CMK (cell line): ENCODE measurements around the gene KLHL13.
"Not testable (repeated sequence)": the region's sequence is repeated elsewhere in the genome, so short reads cannot be mapped to it uniquely, and the experiment has no call there.

Experiments
- DNase-seq: peaks from one replicate; pipeline ENCODE4 v3.0.0-alpha.2; 2010; ENCODE audit warnings: low read depth

Gene KLHL13

DNA sequence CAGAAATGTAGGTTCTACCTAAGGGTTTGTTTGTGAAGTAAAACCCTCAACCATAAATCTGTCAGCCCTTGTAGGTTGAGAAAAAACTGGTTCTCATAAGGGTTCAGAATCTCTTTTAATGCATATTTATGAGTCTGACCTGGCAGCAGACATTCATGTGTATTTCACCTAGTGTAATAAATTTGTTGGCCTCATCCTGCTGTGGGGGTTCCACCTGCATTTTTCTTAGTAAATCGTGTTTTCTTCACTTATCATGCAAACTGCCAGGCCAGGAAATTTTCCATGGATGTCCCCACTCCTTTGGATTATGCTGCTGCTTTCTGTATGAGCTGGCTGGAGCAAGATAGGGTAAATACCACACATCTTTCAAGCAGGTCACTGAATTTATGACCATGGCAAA lies 42.4 kb downstream of the KLHL13 start:
- DNase-seq: no peak

DNA sequence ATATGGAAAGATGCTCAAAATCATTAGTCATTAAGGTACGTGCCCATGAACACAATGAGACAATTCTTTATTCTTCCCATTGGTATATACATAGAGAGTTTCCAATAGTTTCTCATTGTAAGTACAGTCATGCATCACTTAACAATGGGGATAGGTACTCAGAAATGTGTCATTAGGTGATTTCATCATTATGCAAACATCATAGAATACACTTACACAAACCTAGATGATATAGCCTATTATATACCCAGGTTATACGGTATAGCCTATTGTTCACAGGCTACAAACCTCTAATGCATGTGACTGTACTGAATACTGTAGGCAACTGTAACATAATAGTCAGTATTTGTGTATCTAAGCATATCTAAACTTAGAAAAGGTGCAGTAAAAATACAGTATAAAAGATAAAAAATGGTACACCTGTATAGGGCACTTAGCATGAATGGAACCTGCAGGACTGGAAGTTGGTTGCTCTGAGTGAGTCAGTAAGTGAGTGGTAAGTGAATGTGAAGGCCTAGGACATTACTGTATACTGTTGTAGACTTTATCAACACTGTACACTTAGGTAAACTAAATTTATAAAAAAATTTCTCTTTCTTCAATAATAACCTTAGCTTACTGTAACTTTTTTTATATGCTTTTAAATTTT lies 49.6 kb downstream of the KLHL13 start:
- DNase-seq: no peak

DNA sequence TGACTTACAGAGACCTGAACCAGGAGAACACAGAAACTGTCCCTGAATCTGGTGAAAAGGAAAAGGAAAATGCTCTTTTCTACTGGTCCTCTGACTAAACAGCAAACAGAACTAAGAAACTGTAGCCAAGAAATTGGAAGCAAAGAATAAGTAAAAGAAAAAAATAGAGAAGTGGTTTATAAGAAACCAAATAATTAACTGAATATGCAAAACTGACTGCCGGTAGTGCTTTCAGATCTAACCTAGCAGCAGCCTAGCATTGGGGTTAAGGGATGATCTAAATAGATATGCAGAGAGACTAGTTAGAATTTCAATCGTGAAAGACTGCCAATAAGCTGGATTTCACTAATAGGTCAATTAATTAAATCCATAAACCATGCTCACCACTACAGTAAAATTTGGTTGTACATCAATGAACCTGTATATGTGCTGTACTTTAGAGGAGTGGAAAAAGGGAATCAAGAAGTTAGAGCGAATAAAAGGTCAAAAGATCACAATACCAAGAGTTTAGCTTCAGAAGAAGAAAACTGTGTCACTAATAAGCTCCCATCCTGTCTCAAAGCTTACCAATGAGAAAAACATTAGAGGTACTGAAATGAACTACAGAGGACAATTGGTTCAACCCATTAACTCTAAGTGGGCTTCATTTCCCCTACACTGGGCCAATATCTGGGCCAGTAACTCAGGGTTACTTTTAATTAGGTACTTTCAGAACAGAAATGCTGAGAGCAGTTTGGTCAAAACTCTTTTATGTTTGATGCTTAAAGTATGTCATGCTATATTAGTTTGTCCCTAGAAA lies 53.6 kb downstream of the KLHL13 start:
- no peak for DNase-seq

DNA sequence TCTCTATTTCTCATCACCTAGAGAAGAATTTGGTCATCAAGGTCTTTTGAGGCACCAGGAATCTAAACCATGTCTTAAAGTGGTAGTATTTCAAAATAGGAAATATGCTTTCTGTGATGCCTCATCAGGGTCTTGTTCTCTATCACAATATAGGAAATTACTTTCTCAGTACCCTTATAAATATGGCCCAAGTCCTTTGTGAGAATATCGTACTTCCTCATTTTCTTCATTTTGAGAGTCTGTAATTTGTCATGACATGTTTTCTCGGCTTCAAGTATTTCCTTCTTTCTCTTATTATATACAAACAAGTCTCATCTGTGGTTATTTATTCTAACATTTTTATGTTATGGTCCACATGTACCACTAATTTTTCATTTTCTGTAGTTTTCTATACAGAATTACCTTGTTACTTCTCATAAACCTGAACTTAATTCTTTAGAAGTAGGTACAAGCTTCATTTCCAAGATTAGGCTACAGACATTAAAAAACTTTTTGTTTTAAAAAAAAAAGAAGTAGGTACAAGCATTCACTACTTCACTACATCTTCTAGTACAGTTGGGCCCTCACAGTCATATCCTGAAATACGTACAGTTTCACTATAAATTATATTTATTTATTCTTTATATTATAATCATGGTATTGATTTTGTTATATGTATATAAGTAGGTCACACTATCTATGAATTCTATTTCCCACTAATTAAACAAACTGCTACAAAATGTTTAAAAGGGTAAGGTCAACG lies 54.4 kb downstream of the KLHL13 start:
- DNase-seq: no peak

DNA sequence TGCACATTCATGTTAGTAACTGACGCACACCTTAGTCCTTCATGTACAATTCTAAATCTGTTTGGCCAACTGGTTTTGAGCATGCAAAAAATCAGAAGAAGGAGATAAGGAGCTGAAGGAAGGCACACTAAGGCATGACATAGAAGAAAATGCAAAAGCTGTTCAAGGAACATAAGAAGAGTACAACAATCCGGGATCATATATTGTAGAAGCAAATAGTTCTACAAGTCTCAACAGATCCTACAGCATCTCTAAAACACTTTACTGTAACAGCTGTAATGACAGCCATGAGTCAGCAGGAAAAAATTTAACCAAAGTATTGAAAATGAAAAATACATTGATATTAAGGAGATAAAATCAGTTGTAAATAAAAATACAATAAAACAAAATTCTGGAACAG lies 57.7 kb downstream of the KLHL13 start:
- DNase-seq: no peak

DNA sequence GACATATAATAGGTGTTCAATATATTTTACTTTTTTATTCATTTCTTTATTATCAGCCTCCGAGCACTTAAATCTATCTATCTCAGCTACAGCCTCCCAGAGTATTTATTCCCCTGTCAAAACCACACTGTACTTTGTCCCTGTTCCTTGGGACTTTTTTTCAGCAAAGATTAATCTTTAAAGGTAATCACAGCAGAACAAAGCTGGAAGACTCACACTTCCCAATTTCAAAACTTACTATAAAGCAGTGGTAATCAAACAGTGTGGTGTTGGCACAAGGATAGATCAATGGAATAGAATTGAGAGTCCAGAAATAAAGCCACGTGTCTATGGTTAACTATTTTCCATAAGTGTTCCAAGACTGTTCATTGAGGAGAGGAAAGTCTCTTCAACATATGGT lies 59.7 kb downstream of the KLHL13 start:
- DNase-seq: no peak

DNA sequence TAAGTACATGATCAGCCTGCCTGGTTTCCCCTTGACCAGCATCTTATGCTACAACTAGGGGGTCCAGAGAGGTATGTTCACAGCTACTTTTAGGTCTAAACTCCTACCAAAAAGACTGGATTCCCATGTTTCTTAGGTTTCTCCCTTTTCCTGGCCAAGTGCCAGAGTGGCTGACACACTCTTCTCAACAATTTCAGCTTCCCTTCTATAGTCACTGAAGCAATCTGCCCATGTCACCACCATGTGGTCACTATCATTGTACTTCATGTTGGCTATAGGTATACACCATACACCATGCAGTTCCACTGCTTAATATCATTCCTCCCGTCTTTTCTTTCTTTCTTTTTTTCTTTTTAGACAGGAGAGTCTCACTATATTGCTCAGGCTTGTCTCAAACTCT lies 66.9 kb downstream of the KLHL13 start:
- no peak for DNase-seq

DNA sequence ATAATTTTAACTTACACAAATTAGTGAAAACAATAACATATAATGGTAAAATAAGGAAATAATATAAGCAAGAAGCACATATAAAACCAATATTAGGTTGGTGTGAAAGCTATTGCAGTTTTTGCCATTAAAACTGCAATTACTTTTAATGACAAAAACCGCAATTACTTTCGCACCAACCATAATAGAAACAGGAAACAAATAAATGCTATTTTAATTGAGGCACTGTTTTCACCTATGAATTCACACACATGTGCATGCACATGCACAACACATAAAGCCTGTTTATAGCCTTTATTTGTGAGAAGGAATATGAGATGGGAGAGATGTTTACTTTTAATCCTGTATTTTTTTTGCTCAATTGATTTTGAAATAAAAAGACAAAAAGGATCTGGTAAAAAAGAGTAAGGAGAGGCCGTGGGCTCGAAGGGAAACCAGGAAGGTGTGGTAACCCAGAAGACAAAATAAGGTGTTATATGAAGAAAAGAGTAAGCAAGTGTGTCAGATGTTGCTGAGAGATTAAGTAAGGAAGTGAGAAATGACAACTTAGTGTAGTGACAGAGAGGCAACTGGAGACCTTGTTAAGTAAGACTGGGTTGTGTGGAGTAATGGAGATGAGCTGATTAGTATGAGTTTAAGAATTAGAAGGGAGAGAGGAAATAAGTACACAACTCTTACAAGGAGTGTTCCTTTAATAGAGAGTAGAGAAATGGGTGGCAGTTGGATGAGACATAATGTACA lies 69.0 kb downstream of the KLHL13 start:
- DNase-seq: no peak

DNA sequence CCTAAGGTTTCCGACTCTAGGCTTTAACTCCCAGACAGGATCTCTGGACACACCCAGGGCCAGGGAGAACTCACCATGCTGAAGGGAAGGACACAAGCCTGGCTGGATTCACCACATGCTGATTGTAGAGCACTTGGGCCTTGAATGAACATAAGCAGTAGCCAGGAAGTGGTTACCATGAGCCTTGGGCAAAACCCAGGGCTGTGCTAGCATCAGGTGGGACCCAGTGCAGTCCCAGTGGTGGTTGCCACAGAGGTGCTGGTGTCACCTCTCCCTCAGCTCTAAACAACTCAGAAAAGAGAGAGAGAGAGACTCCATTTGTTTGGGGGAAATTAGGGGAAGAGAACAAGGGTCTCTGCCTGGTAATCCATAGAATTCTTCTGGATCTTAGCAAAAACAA lies 77.0 kb downstream of the KLHL13 start:
- DNase-seq: no peak

DNA sequence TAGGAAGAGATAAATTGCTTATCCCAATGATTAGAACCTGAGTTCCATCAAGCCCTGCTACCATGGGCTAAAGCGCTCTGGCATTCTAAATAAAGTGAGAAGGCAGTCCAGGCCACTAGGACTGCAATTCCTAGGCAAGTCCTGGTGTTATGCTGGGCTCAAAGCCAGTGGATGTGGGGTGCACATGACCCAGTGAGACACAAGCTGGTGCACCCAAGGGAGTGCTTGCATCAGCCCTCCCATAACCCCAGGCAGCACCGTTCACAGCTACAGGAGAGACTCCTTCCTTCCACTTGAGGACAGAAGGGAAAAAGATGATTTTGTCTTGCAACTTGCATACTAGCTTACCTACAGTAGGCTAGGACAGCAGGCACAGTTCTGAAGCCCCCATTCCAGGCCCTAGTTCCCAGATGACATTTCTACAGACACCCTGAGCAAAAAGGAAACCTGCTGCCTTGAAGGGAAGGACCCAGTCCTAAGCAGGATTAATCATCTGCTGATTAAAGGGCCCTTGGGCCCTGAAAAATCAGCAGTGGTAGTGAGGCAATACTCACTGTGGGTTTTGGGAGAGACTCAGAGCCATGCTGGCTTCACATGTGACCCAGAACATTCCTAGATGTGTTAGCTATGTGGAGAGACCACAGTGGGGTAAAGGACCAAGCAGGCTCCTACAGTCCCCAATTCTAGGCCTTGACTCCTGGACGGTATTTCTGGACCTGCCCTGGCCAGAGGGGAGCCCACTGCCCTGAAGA lies 77.8 kb downstream of the KLHL13 start:
- no peak for DNase-seq

DNA sequence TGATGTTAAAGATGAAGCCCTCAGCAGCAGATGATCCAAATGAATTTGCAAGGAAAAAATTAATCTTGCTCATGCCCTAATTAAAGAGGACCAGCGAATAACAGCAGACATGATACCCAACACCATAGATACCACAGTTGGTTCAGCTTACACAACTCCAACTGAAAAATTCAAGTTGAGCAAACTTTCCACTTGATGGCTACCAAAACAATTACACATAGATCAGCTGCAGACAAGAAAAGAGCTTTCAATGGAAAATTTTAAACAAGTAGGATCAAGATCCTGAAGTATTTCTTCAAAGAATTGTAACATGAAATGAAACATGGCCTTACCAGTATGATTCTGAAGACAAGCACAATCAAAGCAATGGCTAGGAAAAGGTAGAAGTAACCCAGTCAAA lies 90.0 kb downstream of the KLHL13 start:
- no peak for DNase-seq

DNA sequence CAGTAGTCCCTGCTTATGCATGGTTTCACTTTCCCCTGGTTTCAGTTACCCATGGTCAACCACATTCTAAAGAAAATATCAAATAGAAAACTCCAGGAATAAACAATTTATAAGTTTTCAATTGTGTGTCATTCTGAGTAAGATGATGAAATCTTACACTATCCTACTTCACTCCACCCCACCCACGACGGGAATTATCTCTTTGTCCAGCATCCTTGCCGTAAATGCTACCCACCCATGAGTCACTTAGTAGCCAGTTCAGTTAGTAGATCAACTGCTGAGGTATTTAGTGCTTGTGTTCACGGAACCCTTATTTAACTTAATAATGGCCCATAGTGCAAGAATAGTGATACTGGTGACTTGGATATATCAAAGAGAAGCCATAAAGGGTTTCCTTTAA lies 91.4 kb downstream of the KLHL13 start:
- DNase-seq: no peak

DNA sequence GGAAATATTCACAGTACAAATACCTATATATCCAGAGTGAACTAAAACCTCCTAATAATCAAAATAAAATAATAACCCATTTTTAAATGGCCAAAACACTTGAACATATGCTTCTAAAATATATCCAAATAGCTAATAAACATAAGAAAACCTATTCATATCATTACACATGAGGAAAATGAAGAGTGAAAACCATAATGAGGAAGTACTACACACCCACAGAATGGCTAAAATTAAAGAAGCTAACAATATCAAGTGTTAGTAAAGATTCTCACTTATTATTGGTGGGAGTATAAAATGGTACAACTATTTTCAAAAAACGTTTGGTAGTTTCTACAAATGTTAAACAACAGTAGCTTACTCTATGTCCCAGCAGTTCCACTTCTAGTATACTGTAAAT lies 92.1 kb downstream of the KLHL13 start:
- DNase-seq: no peak

DNA sequence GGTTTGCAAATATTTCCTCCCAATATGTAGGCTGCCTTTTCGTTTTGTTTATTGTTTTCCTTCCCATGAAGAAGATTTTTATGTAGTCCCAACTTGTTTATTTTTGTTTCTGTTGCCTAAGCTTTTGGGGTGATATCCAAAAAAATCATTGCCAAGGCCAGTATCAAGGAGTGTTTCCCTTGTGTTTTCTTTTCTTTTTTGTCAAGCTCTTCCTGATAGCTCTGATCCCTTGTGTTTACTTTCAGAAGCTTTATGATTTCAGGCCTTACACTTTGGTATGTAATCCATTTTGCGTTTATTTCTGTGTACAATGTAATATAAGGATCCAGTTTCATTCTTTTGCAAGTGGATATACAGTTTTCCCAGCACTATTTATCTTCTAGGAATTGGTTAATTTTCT lies 93.9 kb downstream of the KLHL13 start:
- no peak for DNase-seq

DNA sequence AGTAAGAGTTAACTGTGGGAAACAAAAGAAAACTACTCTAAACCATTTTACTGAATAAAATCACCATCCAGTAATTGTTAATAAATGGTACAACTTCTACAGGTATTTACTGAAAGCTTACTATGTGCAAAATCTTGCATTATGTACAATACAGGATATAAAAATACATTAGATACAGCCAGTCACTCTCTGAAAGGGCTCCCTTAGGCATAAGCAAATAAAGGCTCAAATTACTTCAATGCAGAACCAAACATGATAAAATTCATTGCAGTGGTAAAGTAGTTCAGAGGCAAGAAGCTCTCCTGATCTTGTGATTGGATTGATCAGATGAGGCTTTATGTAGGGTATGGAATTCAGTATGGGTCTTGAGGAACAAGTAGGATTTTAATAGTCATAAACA lies 100.2 kb downstream of the KLHL13 start:
- no peak for DNase-seq

DNA sequence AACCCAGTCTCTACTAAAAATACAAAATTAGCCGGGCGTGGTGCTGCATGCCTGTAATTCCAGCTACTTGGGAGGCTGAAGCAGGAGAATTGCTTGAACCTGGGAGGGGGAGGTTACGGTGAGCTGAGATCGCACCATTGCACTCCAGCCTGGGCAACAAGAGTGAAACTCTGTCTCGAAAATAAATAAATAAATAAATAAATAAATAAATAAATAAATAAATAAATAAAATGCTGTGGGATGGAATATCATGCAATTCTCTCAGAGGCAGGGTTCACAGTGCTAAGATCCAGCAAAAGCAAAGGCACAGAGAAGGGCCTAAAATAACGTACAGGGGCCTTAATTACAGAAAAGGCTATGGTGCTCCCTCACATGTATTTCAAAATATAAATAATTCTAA lies 114.2 kb downstream of the KLHL13 start:
- DNase-seq: not testable (repeated sequence)

DNA sequence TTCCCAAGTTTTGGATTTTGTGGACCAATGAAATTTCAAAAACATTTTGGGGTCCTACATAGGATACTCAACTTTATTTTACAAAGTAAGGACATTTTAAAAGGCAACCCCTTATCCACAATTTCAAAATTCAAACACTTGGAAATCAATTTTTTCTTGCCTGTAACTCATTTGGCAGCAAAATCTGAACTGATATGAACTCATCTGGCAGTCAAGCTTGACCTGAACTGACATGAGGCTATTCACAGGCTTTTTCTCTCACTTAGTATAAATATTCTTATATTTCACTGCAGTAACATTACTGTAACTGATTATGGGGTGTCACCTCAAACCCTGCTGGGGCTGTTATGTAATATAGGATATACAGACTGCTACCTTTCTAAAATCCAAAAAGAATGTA lies 116.1 kb downstream of the KLHL13 start:
- no peak for DNase-seq

DNA sequence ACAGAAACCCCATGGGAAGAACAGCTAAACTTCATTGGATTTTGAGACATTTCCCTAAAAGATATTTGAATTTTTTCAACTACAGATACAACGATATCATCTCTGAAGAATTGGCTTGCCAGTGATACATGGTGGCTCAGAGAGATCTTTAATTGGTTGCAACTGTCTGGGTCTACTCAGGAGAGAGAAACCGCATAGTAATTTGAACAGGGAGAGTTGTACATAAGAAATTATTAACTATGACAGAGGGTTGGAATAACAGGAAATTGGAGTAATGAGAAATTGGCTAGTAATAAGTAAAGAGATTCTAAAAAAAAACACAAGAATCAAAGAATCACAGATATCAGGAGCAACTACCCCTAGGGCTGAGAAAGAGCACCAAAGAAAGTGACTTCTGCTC lies 118.4 kb downstream of the KLHL13 start:
- DNase-seq: no peak

DNA sequence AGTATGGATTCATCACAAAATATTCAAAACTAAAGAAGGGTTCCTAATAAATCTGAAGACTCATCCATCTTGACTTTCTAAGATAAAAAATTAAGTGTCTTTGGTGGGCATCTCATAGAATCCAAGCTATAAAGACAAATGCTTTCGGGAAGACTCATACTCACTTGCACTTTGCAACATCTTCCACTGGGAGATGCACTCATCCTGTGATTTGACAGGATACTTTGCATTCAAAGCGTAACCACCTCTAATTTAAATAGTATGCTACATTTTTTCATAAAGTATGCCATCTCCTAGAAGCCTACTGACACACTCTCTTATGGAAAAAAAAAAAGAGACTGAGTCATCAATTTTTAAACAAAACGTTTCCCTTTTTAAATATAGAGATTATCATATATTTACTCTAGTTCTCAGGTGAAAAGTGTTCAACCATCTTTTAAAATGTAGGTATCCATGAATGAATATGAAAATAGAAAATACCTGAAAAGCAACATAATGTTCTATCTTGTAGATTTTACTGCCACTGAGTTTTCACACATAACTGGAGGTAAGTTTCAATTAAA lies 119.6 kb downstream of the KLHL13 start:
- DNase-seq: no peak

DNA sequence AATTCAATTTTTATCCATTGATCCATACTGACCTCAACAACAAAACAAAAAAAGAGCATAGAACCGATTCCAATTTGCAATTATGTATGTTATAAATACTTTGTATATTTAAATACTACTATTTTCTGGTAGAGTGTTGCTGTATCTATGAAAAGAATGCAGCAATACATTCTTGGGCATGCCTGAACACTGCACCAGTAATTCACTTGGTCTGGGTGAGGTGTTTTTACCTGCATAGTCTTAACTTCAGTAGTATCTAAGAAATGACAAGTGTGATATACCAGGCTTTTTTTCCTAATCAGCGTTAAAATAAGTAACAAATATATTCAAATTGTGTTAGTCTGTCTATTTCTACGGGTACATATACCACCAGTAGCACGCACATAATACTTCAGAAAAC lies 120.2 kb downstream of the KLHL13 start:
- DNase-seq: no peak

DNA sequence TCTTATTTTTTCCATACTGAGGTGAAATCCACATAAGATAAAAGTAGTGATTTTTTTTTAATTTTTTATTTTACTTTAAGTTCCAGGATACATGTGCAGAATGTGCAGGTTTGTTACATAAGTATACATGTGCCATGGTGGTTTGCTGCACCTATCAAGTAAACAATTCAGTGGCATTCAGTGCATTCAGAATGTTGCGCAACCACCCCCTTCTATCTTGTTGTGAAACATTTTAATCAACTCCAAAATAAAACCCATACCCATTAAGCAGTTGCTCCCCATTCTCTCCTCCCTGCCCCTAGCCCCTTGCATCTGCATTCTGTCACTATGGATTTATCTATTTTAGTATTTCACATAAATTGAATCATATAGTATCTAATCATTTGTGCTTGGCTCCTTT lies 121.2 kb downstream of the KLHL13 start:
- no peak for DNase-seq
